Activated CD4-positive, alpha-beta memory T cell treated with anti-CD3 and anti-CD28 coated beads, Interleukin-2, amount 10 ng/mL, durations not matched to agents 7 days and 5 days (primary cell): ENCODE results near the gene FAR2. TPM values are rescaled to one million over a fixed set of nuclear protein-coding genes. Genes with fewer than 3 reads are reported as not detected.
A peak's percentile ranks its signal among the peaks of the same experiment; 100 is the strongest.
"Not testable (repeated sequence)": the region's sequence is repeated elsewhere in the genome, so short reads cannot be mapped to it uniquely, and the experiment has no call there.

Experiments
- CTCF ChIA-PET: fragments of 350-600 bp; sonication (Branson Sonifier 250); formaldehyde crosslinking; loops from one replicate; lab custom pipeline; 2021; ENCODE audit warnings: antibody characterized with exemption, inconsistent platforms; lab: Charles Lee
- POLR2A ChIA-PET: fragments of 350-600 bp; sonication (Branson Sonifier 250); formaldehyde crosslinking; loops from one replicate; lab custom pipeline; 2021; ENCODE audit warnings: antibody characterized with exemption; lab: Charles Lee
- DNase-seq: peaks from one replicate; pipeline ENCODE4 v3.0.0-alpha.2; 2020
- H3K27ac Mint-ChIP-seq: one replicate; pipeline ENCODE4 v1.8.0; 2021; ENCODE audit warnings: mild to moderate bottlenecking, mixed read lengths
- H3K27me3 Mint-ChIP-seq: one replicate; pipeline ENCODE4 v1.8.0; 2021; ENCODE audit warnings: mixed read lengths
- H3K36me3 Mint-ChIP-seq: one replicate; pipeline ENCODE4 v1.8.0; 2021; ENCODE audit warnings: low read depth, mixed read lengths
- H3K4me1 Mint-ChIP-seq: one replicate; pipeline ENCODE4 v1.8.0; 2021; ENCODE audit warnings: mixed read lengths
- H3K4me3 Mint-ChIP-seq: one replicate; pipeline ENCODE4 v1.8.0; 2021; ENCODE audit warnings: mild to moderate bottlenecking, mixed read lengths
- H3K9me3 Mint-ChIP-seq: one replicate; pipeline ENCODE4 v1.8.0; 2021; ENCODE audit warnings: mixed read lengths
- total RNA-seq, 2 experiments: library from RNA; stranded (reverse); gene quantifications; one replicate each; pipeline ENCODE4 v1.2.3, GENCODE V29; 2021

Gene FAR2
- 10 to 100 TPM; 19.1 to 19.9 TPM for total RNA-seq

GRCh38 chr12:29148911-29149690 is at the start of gene FAR2:
Gene FAR2 (plus strand): TSS chr12:29149278. CDS start chr12:29270450, 121,172 bp downstream.
- DNase-seq = peak; percentile 65
- ChIA-PET POLR2A (interaction anchor here (0.8 to 4.0 kb wide), 4 partner anchors 14 to 1515 kb away, joined by 3 to 31 read pairs (median 4); partner anchors contain the start of gene ERGIC2), CTCF (interaction anchor here (0.6 to 1.3 kb wide), 2 partner anchors 46 to 335 kb away, joined by 3 to 5 read pairs; no protein-coding TSS in a partner anchor)
- Mint-ChIP-seq H3K27me3 (peaks cover 13% of the 10 kb centered on the region), H3K4me1 (peaks cover 38% of the 10 kb centered on the region), H3K9me3 (no peaks in the 10 kb centered on the region), H3K27ac (peak within 1 kb of the TSS; percentile 84), H3K36me3 (peaks cover 3% of the 10 kb centered on the region), H3K4me3 (peak within 1 kb of the TSS; percentile 95)

GRCh38 chr12:29102741-29103140 is 46.3 kb upstream of the FAR2 start:
- ChIA-PET CTCF (interaction anchor here (1.3 to 1.6 kb wide), 2 partner anchors 15 to 46 kb away, joined by 3 to 6 read pairs; partner anchors contain the start of gene FAR2), POLR2A (interaction anchor here (1.1 to 4.9 kb wide), 5 partner anchors 10 to 279 kb away, joined by 3 to 31 read pairs (median 3); partner anchors contain the start of genes ERGIC2 and FAR2)
- Mint-ChIP-seq H3K36me3 (peaks cover 8% of the 10 kb centered on the region), H3K4me1 (peaks cover 36% of the 10 kb centered on the region), H3K27me3 (peaks cover 4% of the 10 kb centered on the region), H3K4me3 (peak overlapping the region; percentile 20), H3K9me3 (peaks cover 11% of the 10 kb centered on the region), H3K27ac (peak overlapping the region; percentile 93)
- DNase-seq = no peak

GRCh38 chr12:29103539-29103974 is 45.5 kb upstream of the FAR2 start:
- DNase-seq = peak; percentile 68
- peaks cover 6% of the 10 kb centered on the region for H3K27me3 Mint-ChIP-seq
- POLR2A ChIA-PET = interaction anchor here (1.1 to 4.9 kb wide), 6 partner anchors 28 to 278 kb away, joined by 3 to 31 read pairs (median 3); partner anchors contain the start of genes ERGIC2 and FAR2
- peaks cover 8% of the 10 kb centered on the region for H3K36me3 Mint-ChIP-seq
- peak overlapping the region; percentile 50 for H3K4me3 Mint-ChIP-seq
- CTCF ChIA-PET = interaction anchor here (1.3 to 1.9 kb wide), 3 partner anchors 16 to 214 kb away, joined by 3 to 6 read pairs (median 6); partner anchors contain the start of gene FAR2
- H3K9me3 Mint-ChIP-seq = peaks cover 8% of the 10 kb centered on the region
- H3K4me1 Mint-ChIP-seq = peaks cover 36% of the 10 kb centered on the region
- H3K27ac Mint-ChIP-seq = peak overlapping the region; percentile 93

- Mint-ChIP-seq H3K27ac (peak overlapping the region; percentile 93), H3K4me3 (no peak overlapping the region), H3K27me3 (peaks cover 11% of the 10 kb centered on the region), H3K4me1 (peaks cover 36% of the 10 kb centered on the region), H3K9me3 (peaks cover 3% of the 10 kb centered on the region), H3K36me3 (peaks cover 5% of the 10 kb centered on the region)
- DNase-seq = no peak
- ChIA-PET CTCF (interaction anchor here (1.9 kb wide), 1 partner anchor 213 kb away, joined by 6 read pairs; no protein-coding TSS in a partner anchor), POLR2A (interaction anchor here (1.1 to 4.9 kb wide), 4 partner anchors 39 to 277 kb away, joined by 3 to 31 read pairs (median 5); partner anchors contain the start of genes ERGIC2 and FAR2)
These were observed 44.6 kb upstream of the FAR2 start for GRCh38 chr12:29104516-29104915.

GRCh38 chr12:29110506-29111442 is 38.3 kb upstream of the FAR2 start:
- H3K36me3 Mint-ChIP-seq = peaks cover 15% of the 10 kb centered on the region
- H3K27me3 Mint-ChIP-seq = peaks cover 13% of the 10 kb centered on the region
- ChIA-PET CTCF (no interaction called here), POLR2A (no interaction called here)
- DNase-seq = no peak
- peaks cover 27% of the 10 kb centered on the region for H3K9me3 Mint-ChIP-seq
- H3K4me3 Mint-ChIP-seq = no peak overlapping the region
- H3K4me1 Mint-ChIP-seq = peaks cover 4% of the 10 kb centered on the region
- H3K27ac Mint-ChIP-seq = no peak overlapping the region

- ChIA-PET CTCF (no interaction called here), POLR2A (no interaction called here)
- Mint-ChIP-seq H3K9me3 (peaks cover 27% of the 10 kb centered on the region), H3K27ac (no peak overlapping the region), H3K36me3 (peaks cover 15% of the 10 kb centered on the region), H3K4me3 (no peak overlapping the region), H3K4me1 (peaks cover 4% of the 10 kb centered on the region), H3K27me3 (peaks cover 14% of the 10 kb centered on the region)
- no peak for DNase-seq
These were observed 36.0 kb upstream of the FAR2 start for GRCh38 chr12:29113101-29113500.

- H3K4me1 Mint-ChIP-seq = no peaks in the 10 kb centered on the region
- H3K36me3 Mint-ChIP-seq = peaks cover 5% of the 10 kb centered on the region
- DNase-seq = no peak
- H3K27ac Mint-ChIP-seq = no peak overlapping the region
- peaks cover 14% of the 10 kb centered on the region for H3K27me3 Mint-ChIP-seq
- CTCF ChIA-PET = no interaction called here
- POLR2A ChIA-PET = no interaction called here
- H3K9me3 Mint-ChIP-seq = peaks cover 17% of the 10 kb centered on the region
- no peak overlapping the region for H3K4me3 Mint-ChIP-seq
These were observed 32.7 kb upstream of the FAR2 start for GRCh38 chr12:29116414-29116813.

GRCh38 chr12:29131539-29131938 is 17.5 kb upstream of the FAR2 start:
- CTCF ChIA-PET = no interaction called here
- POLR2A ChIA-PET = interaction anchor here (0.7 kb wide), 1 partner anchor 28 kb away, joined by 3 read pairs; no protein-coding TSS in a partner anchor

GRCh38 chr12:29132316-29132715 is 16.8 kb upstream of the FAR2 start:
- POLR2A ChIA-PET = no interaction called here
- no peaks in the 10 kb centered on the region for H3K36me3 Mint-ChIP-seq
- no peak overlapping the region for H3K4me3 Mint-ChIP-seq
- DNase-seq = no peak
- H3K9me3 Mint-ChIP-seq = no peaks in the 10 kb centered on the region
- H3K4me1 Mint-ChIP-seq = no peaks in the 10 kb centered on the region
- CTCF ChIA-PET = no interaction called here
- H3K27me3 Mint-ChIP-seq = peaks cover 7% of the 10 kb centered on the region
- H3K27ac Mint-ChIP-seq = no peak overlapping the region

More at GRCh38 chr12:29131539-29131938, 17.5 kb upstream of the FAR2 start:
- no peak for DNase-seq
- H3K27me3 Mint-ChIP-seq = peaks cover 7% of the 10 kb centered on the region
- no peaks in the 10 kb centered on the region for H3K9me3 Mint-ChIP-seq
- no peak overlapping the region for H3K27ac Mint-ChIP-seq
- no peak overlapping the region for H3K4me3 Mint-ChIP-seq
- H3K4me1 Mint-ChIP-seq = no peaks in the 10 kb centered on the region
- no peaks in the 10 kb centered on the region for H3K36me3 Mint-ChIP-seq

GRCh38 chr12:29133181-29133580 is 15.9 kb upstream of the FAR2 start:
- Mint-ChIP-seq H3K36me3 (no peaks in the 10 kb centered on the region), H3K4me3 (no peak overlapping the region), H3K9me3 (no peaks in the 10 kb centered on the region), H3K27ac (no peak overlapping the region), H3K27me3 (peaks cover 7% of the 10 kb centered on the region), H3K4me1 (no peaks in the 10 kb centered on the region)
- ChIA-PET POLR2A (no interaction called here), CTCF (no interaction called here)
- DNase-seq = no peak

- H3K27me3 Mint-ChIP-seq = peaks cover 7% of the 10 kb centered on the region
- no peak for DNase-seq
- CTCF ChIA-PET = no interaction called here
- no peaks in the 10 kb centered on the region for H3K4me1 Mint-ChIP-seq
- H3K36me3 Mint-ChIP-seq = no peaks in the 10 kb centered on the region
- H3K4me3 Mint-ChIP-seq = no peak overlapping the region
- POLR2A ChIA-PET = no interaction called here
- no peak overlapping the region for H3K27ac Mint-ChIP-seq
- no peaks in the 10 kb centered on the region for H3K9me3 Mint-ChIP-seq
These were observed 15.4 kb upstream of the FAR2 start for GRCh38 chr12:29133680-29134079.

GRCh38 chr12:29138256-29138655 is 10.8 kb upstream of the FAR2 start:
- H3K27me3 Mint-ChIP-seq, H3K36me3 Mint-ChIP-seq, H3K27ac Mint-ChIP-seq, H3K4me1 Mint-ChIP-seq, CTCF ChIA-PET, H3K4me3 Mint-ChIP-seq, H3K9me3 Mint-ChIP-seq, POLR2A ChIA-PET, DNase-seq: not testable (repeated sequence)
